Hepatocyte (in vitro differentiated cells): Measurements from ENCODE around the gene PMEPA1. TPM values are rescaled to one million over a fixed set of nuclear protein-coding genes. Genes with fewer than 3 reads are reported as not detected.

Experiments used
- DNase-seq: peaks from one replicate; pipeline ENCODE4 v3.0.0-alpha.2; 2016; ENCODE audit warnings: low spot score
- H2AFZ ChIP-seq: fragments of 200-600 bp; sonication (generic); 2 replicates; pipeline ENCODE4 v1.6.0; 2016; ENCODE audit warnings: antibody characterized with exemption, mild to moderate bottlenecking
- H3K27ac ChIP-seq: fragments of 200-600 bp; sonication (generic); 2 replicates; pipeline ENCODE4 v1.5.1; 2016; ENCODE audit warnings: mild to moderate bottlenecking
- H3K27me3 ChIP-seq: fragments of 200-600 bp; sonication (generic); 2 replicates; pipeline ENCODE4 v1.6.1; 2016
- H3K36me3 ChIP-seq: fragments of 200-600 bp; sonication (generic); replicated peaks from 2 replicates; pipeline ENCODE4 v1.5.1; 2016; ENCODE audit warnings: low read depth; ENCODE audit not compliant: insufficient read depth
- H3K4me1 ChIP-seq: fragments of 200-600 bp; sonication (generic); 2 replicates; pipeline ENCODE4 v1.5.1; 2016; ENCODE audit warnings: mild to moderate bottlenecking, moderate library complexity; ENCODE audit not compliant: insufficient read depth
- H3K4me2 ChIP-seq: fragments of 200-600 bp; sonication (generic); 2 replicates; pipeline ENCODE4 v1.6.0; 2016
- H3K4me3 ChIP-seq: fragments of 200-600 bp; sonication (generic); 2 replicates; pipeline ENCODE4 v1.5.1; 2016; ENCODE audit warnings: mild to moderate bottlenecking
- H3K79me2 ChIP-seq: fragments of 200-600 bp; sonication (generic); 2 replicates; pipeline ENCODE4 v1.6.0; 2017; ENCODE audit warnings: mild to moderate bottlenecking
- H3K9me2 ChIP-seq: fragments of 200-600 bp; sonication (generic); replicated peaks from 2 replicates; pipeline ENCODE4 v1.6.0; 2017; ENCODE audit warnings: mild to moderate bottlenecking; ENCODE audit not compliant: insufficient read depth
- H3K9me3 ChIP-seq: fragments of 200-600 bp; sonication (generic); 2 replicates; pipeline ENCODE4 v1.5.1; 2016; ENCODE audit warnings: low read depth, mild to moderate bottlenecking
- H4K20me1 ChIP-seq: fragments of 200-600 bp; sonication (generic); 2 replicates; pipeline ENCODE4 v1.6.0; 2016; ENCODE audit warnings: mild to moderate bottlenecking; ENCODE audit not compliant: insufficient read depth, poor library complexity, severe bottlenecking
- EZH2 ChIP-seq: fragments of 200-600 bp; sonication (generic); IDR thresholded peaks from 2 replicates; pipeline ENCODE4 v1.6.1; 2016; ENCODE audit warnings: antibody characterized with exemption, mild to moderate bottlenecking, borderline replicate concordance
- EZH2phosphoT487 ChIP-seq: fragments of 200-600 bp; sonication (generic); IDR thresholded peaks from one replicate; pipeline ENCODE4 v1.6.1; 2018; ENCODE audit warnings: antibody characterized with exemption, mild to moderate bottlenecking, low read depth, moderate library complexity; ENCODE audit not compliant: unreplicated experiment, severe bottlenecking
- WGBS: methylation state at CpG from one replicate; pipeline ENCODE4 v1.1.6; 2016; ENCODE audit warnings: low lambda C conversion rate; ENCODE audit errors: missing lambda C conversion rate; 5-methylcytosine and 5-hydroxymethylcytosine counted together
- polyA plus RNA-seq: library from polyadenylated mRNA; unstranded; fragments of >200 nt; fragmentation: Nextera tagmentation; extraction: Ambion mirVana; gene quantifications from 2 replicates; pipeline ENCODE4 v1.2.1, GENCODE V29; 2016
- total RNA-seq: library from RNA; depleted of rRNA; stranded (reverse); fragments of >200 nt; gene quantifications from 2 replicates; pipeline ENCODE4 v1.2.3, GENCODE V29; 2014
- TF ChIP-seq, protein P1 (sequence below): fragments of 200-600 bp; sonication (generic); IDR thresholded peaks from 2 replicates; pipeline ENCODE4 v1.5.1; 2016; ENCODE audit warnings: antibody characterized with exemption, mild to moderate bottlenecking; ENCODE audit not compliant: poor library complexity

Gene PMEPA1
- total and polyA plus RNA-seq, 2 experiments from 2014 or later = 6.8 to 40.3 TPM

DNA sequence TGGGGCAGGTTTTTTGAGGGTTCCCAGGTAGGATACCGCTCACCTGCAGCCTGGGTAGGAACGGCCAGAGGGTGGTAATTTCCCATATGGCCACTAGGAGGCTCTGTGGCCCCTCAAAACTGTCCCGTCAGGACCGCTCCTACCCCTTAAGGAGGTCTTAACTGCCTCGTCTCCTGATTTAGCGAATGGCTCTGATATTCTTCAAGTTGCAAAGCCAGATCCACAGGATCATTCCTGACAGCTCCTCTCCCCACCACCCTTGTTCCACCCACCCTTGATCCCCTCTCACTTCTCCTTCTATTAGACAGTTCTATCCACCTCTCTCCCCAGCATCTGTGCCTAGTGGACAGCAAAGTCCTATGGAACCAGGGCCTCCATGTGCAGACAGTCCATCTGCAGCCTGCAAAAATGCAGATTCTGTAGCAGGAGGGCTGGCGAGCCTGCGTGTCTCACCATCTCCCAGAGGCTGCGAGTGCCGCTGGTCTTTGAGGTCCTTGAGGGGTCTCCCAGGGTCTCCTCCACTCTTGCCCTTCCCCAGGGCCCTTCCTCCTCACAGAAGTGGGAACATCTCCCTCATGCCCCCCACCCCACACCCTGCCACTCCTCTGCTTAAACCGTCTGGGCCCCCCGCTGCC lies 55.3 kb downstream of the PMEPA1 start:
- DNase-seq = peak; percentile 76
- no peak overlapping the region for H3K4me3 ChIP-seq
- H3K4me2 ChIP-seq = no peak overlapping the region
- H3K9me2 ChIP-seq = no peaks in the 10 kb centered on the region
- H3K27ac ChIP-seq = no peak overlapping the region
- H3K36me3 ChIP-seq = no peaks in the 10 kb centered on the region
- no peaks in the 10 kb centered on the region for H3K27me3 ChIP-seq
- 44% methylated on average over 12 of the region's 12 CpGs for WGBS
- H2AFZ ChIP-seq = no peak overlapping the region
- no peaks in the 10 kb centered on the region for H4K20me1 ChIP-seq
- H3K9me3 ChIP-seq = no peaks in the 10 kb centered on the region
- TF ChIP-seq, protein P1, sequence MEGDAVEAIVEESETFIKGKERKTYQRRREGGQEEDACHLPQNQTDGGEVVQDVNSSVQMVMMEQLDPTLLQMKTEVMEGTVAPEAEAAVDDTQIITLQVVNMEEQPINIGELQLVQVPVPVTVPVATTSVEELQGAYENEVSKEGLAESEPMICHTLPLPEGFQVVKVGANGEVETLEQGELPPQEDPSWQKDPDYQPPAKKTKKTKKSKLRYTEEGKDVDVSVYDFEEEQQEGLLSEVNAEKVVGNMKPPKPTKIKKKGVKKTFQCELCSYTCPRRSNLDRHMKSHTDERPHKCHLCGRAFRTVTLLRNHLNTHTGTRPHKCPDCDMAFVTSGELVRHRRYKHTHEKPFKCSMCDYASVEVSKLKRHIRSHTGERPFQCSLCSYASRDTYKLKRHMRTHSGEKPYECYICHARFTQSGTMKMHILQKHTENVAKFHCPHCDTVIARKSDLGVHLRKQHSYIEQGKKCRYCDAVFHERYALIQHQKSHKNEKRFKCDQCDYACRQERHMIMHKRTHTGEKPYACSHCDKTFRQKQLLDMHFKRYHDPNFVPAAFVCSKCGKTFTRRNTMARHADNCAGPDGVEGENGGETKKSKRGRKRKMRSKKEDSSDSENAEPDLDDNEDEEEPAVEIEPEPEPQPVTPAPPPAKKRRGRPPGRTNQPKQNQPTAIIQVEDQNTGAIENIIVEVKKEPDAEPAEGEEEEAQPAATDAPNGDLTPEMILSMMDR = peak; percentile 87
- TF ChIP-seq EZH2phosphoT487 = no peak
- peaks cover 3% of the 10 kb centered on the region for H3K4me1 ChIP-seq
- H3K79me2 ChIP-seq = no peaks in the 10 kb centered on the region

- Histone ChIP-seq H3K9me2 (no peaks in the 10 kb centered on the region), H3K4me3 (no peak overlapping the region), H3K36me3 (no peaks in the 10 kb centered on the region), H3K27ac (no peak overlapping the region), H3K79me2 (no peaks in the 10 kb centered on the region), H3K4me1 (peaks cover 3% of the 10 kb centered on the region), H3K27me3 (no peaks in the 10 kb centered on the region), H2AFZ (no peak overlapping the region), H3K4me2 (no peak overlapping the region), H4K20me1 (no peaks in the 10 kb centered on the region), H3K9me3 (no peaks in the 10 kb centered on the region)
- TF ChIP-seq EZH2phosphoT487 = no peak
- no peak for TF ChIP-seq EZH2
- TF ChIP-seq, protein P1 = no peak
- WGBS = 71% methylated on average over 5 of the region's 5 CpGs
- peak; percentile 1 for DNase-seq
Measured at GRCh38 chr20:57653910-57654309, 55.9 kb downstream of the PMEPA1 start.

- Histone ChIP-seq H4K20me1 (no peaks in the 10 kb centered on the region), H3K27me3 (no peaks in the 10 kb centered on the region), H2AFZ (no peak overlapping the region), H3K27ac (no peak overlapping the region), H3K9me3 (no peaks in the 10 kb centered on the region), H3K9me2 (no peaks in the 10 kb centered on the region), H3K4me2 (no peak overlapping the region), H3K4me1 (peaks cover 3% of the 10 kb centered on the region), H3K36me3 (no peaks in the 10 kb centered on the region), H3K4me3 (no peak overlapping the region), H3K79me2 (no peaks in the 10 kb centered on the region)
- peak; percentile 3 for DNase-seq
- WGBS = 94% methylated on average over 8 of the region's 8 CpGs
- TF ChIP-seq, protein P1 = no peak
- TF ChIP-seq EZH2phosphoT487 (no peak), EZH2 (no peak)
Measured at GRCh38 chr20:57653546-57653900, 56.3 kb downstream of the PMEPA1 start.
